ENCODE data around the gene RCCD1. TPM values are rescaled to one million over a fixed set of nuclear protein-coding genes. Genes with fewer than 3 reads are reported as not detected.
"Not testable (repeated sequence)": the region's sequence is repeated elsewhere in the genome, so short reads cannot be mapped to it uniquely, and the experiment has no call there.

RCCD1 gene
- total RNA-seq, 1 experiment from 2014 or later: 28.8 TPM

- POLR2A ChIA-PET (ENCODE audit: low non-redundant PET); BruUV-seq (replicated peaks); intact Hi-C loops (cut with micrococcal nuclease; ENCODE audit: unreplicated experiment); H3K27ac ChIP-seq (ENCODE audit: low read depth, low read length, poor library complexity, severe bottlenecking); H3K27me3 ChIP-seq (replicated peaks; ENCODE audit: insufficient read depth, low read depth, low read length, poor library complexity); H3K36me3 ChIP-seq (ENCODE audit: insufficient read depth, low read length, poor library complexity, severe bottlenecking); H3K4me3 ChIP-seq (ENCODE audit: low read depth, low read length, poor library complexity, severe bottlenecking); H3K9me3 ChIP-seq (ENCODE audit: low read depth, low read length, poor library complexity, severe bottlenecking); DNase-seq (ENCODE audit: low spot score): not testable (repeated sequence)
- CTCF ChIA-PET: interaction anchor here (0.6 kb wide), 1 partner anchor 601 kb away, joined by 3 read pairs; no protein-coding TSS in a partner anchor
- peaks cover 12% of the 10 kb centered on the region for H3K4me1 ChIP-seq (ENCODE audit: insufficient read depth, low read length, poor library complexity, severe bottlenecking)
These were observed 26.6 kb upstream of the RCCD1 start for GRCh38 chr15:90928106-90928505.

DNA sequence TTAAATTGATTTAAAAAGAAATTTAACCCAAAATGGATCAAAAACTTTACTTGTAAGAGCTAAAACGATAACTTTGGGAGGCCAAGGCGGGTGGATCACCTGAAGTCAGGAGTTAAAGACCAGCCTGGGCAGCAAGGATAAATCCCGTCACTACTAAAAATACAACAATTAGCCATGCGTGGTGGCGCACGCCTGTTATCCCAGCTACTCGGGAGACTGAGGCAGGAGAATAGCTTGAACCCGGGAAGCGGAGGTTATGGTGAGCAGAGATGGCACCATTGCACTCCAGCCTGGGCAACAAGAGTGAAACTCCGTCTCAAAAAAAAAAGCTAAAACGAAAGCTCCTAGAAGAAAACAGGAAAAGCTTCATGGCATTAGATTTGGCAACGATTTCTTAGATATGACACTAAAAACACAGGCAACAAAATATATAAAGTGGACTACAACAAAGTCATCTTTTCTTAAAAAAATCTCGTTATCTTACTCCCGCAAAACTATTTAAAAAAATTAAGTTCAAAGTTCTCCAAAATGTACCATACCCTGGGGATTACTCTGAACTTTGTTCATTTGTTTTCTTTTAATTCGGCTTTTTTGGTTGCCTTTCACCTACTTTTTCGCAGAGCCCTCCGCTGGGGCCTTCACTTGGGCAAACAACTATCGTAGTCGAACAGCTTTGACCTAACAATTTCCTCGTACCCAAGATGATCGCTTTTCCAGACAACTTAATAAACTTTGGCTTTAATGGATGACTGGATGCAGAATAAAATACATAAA, 25.3 kb upstream of the RCCD1 start:
- TSS peak; percentile 92 for BruUV-seq (replicated peaks)
- intact Hi-C loops (cut with micrococcal nuclease; ENCODE audit: unreplicated experiment): loop anchor here (2.0 to 10.0 kb wide), 3 partner anchors 27 to 785 kb away; partner anchors contain the start of gene MAN2A2
- Histone ChIP-seq H3K27ac (ENCODE audit: low read depth, low read length, poor library complexity, severe bottlenecking) (peak overlapping the region; percentile 86), H3K9me3 (ENCODE audit: low read depth, low read length, poor library complexity, severe bottlenecking) (no peaks in the 10 kb centered on the region), H3K4me3 (ENCODE audit: low read depth, low read length, poor library complexity, severe bottlenecking) (peak overlapping the region; percentile 53), H3K36me3 (ENCODE audit: insufficient read depth, low read length, poor library complexity, severe bottlenecking) (no peaks in the 10 kb centered on the region), H3K4me1 (ENCODE audit: insufficient read depth, low read length, poor library complexity, severe bottlenecking) (peaks cover 14% of the 10 kb centered on the region), H3K27me3 (replicated peaks; ENCODE audit: insufficient read depth, low read depth, low read length, poor library complexity) (no peaks in the 10 kb centered on the region)
- TF ChIP-seq EZH2 (IDR thresholded peaks at IDR 0.05; ENCODE audit: borderline replicate concordance, low read depth, low read length, poor library complexity, severe bottlenecking): no peak
- TF ChIP-seq, protein P1, sequence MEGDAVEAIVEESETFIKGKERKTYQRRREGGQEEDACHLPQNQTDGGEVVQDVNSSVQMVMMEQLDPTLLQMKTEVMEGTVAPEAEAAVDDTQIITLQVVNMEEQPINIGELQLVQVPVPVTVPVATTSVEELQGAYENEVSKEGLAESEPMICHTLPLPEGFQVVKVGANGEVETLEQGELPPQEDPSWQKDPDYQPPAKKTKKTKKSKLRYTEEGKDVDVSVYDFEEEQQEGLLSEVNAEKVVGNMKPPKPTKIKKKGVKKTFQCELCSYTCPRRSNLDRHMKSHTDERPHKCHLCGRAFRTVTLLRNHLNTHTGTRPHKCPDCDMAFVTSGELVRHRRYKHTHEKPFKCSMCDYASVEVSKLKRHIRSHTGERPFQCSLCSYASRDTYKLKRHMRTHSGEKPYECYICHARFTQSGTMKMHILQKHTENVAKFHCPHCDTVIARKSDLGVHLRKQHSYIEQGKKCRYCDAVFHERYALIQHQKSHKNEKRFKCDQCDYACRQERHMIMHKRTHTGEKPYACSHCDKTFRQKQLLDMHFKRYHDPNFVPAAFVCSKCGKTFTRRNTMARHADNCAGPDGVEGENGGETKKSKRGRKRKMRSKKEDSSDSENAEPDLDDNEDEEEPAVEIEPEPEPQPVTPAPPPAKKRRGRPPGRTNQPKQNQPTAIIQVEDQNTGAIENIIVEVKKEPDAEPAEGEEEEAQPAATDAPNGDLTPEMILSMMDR (conservative IDR thresholded peaks at IDR 0.05; ENCODE audit: low read depth, low read length): no peak
- DNase-seq (ENCODE audit: low spot score): no peak
- CTCF ChIA-PET: interaction anchor here (1.0 kb wide), 1 partner anchor 27 kb away, joined by 4 read pairs; no protein-coding TSS in a partner anchor
- POLR2A ChIA-PET (ENCODE audit: low non-redundant PET): no interaction called here

DNA sequence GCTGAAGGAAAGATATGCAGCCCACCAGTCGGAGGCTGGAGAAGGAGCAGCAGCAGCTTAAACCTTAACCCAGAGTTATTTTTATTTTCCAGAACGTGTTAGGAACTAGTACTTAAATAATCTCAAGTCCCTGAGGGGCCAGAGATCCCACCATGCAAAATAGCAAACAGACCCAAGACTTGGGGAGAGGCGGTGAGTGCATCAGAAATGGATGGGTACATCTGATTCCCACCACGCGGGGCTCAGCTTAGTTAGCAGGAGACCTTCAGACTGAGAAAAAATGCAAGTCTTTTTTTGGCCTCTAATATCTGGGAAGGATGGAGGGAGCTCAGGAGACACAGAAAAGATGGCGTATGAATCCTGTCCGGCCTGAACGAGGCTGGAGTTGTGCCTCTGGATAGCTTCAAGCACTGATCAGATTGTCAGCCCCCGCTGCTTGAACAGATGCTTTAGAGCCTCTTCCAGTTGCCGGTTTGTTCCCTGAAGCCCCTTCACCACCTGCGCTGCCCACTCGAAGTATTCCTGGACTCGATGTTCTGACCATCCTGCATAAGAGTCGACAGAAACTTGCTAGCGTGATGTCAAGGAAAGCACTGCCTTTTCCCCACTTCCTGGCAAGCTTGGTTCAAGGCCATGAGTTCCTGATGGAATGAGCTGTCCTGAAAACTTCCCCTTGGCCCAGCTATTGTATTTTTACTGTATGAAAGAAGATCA, 23.7 kb upstream of the RCCD1 start:
- ChIA-PET CTCF (interaction anchor here (0.7 to 2.9 kb wide), 7 partner anchors 28 to 341 kb away, joined by 3 to 9 read pairs (median 5); partner anchors contain the start of gene MAN2A2), POLR2A (ENCODE audit: low non-redundant PET) (no interaction called here)
- BruUV-seq (replicated peaks): no TSS peak
- peak overlapping the region; percentile 96 for H3K4me3 ChIP-seq (ENCODE audit: low read depth, low read length, poor library complexity, severe bottlenecking)
- no peaks in the 10 kb centered on the region for H3K27me3 ChIP-seq (replicated peaks; ENCODE audit: insufficient read depth, low read depth, low read length, poor library complexity)
- intact Hi-C loops (cut with micrococcal nuclease; ENCODE audit: unreplicated experiment): loop anchor here (2.0 to 10.0 kb wide), 3 partner anchors 28 to 786 kb away; partner anchors contain the start of gene MAN2A2
- no peaks in the 10 kb centered on the region for H3K9me3 ChIP-seq (ENCODE audit: low read depth, low read length, poor library complexity, severe bottlenecking)
- no peak for DNase-seq (ENCODE audit: low spot score)
- H3K36me3 ChIP-seq (ENCODE audit: insufficient read depth, low read length, poor library complexity, severe bottlenecking): no peaks in the 10 kb centered on the region
- H3K27ac ChIP-seq (ENCODE audit: low read depth, low read length, poor library complexity, severe bottlenecking): peak overlapping the region; percentile 86
- TF ChIP-seq, protein P1 (conservative IDR thresholded peaks at IDR 0.05; ENCODE audit: low read depth, low read length): no peak
- no peak for TF ChIP-seq EZH2 (IDR thresholded peaks at IDR 0.05; ENCODE audit: borderline replicate concordance, low read depth, low read length, poor library complexity, severe bottlenecking)
- H3K4me1 ChIP-seq (ENCODE audit: insufficient read depth, low read length, poor library complexity, severe bottlenecking): peaks cover 20% of the 10 kb centered on the region

All from A673 (cell line).